Measurements from ENCODE around the gene CD247.

The CD247 gene

GRCh38 chr1:167401260-167401873 lies 117.0 kb downstream of the CD247 start:
- ChIA-PET CTCF (interaction anchor here (0.6 to 3.1 kb wide), 14 partner anchors 8 to 342 kb away, joined by 3 to 35 read pairs (median 3); no protein-coding TSS in a partner anchor), POLR2A (no interaction called here)
- peak; percentile 60 for TF ChIP-seq CTCF (IDR thresholded peaks at IDR 0.05; ENCODE audit: insufficient read depth, low read length, missing control alignments)
- DNase-seq (ENCODE audit: low read depth, low spot score) = no peak
- H3K4me3 ChIP-seq (ENCODE audit: low read depth, low read length) = no peak overlapping the region

- ChIA-PET POLR2A (no interaction called here), CTCF (interaction anchor here (0.6 to 3.1 kb wide), 7 partner anchors 12 to 140 kb away, joined by 3 to 35 read pairs (median 8); no protein-coding TSS in a partner anchor)
- no peak overlapping the region for H3K4me3 ChIP-seq (ENCODE audit: low read depth, low read length)
- DNase-seq (ENCODE audit: low read depth, low spot score) = no peak
- TF ChIP-seq CTCF (IDR thresholded peaks at IDR 0.05; ENCODE audit: insufficient read depth, low read length, missing control alignments) = no peak
Observed at GRCh38 chr1:167400359-167400953, 117.9 kb downstream of the CD247 start.

DNA sequence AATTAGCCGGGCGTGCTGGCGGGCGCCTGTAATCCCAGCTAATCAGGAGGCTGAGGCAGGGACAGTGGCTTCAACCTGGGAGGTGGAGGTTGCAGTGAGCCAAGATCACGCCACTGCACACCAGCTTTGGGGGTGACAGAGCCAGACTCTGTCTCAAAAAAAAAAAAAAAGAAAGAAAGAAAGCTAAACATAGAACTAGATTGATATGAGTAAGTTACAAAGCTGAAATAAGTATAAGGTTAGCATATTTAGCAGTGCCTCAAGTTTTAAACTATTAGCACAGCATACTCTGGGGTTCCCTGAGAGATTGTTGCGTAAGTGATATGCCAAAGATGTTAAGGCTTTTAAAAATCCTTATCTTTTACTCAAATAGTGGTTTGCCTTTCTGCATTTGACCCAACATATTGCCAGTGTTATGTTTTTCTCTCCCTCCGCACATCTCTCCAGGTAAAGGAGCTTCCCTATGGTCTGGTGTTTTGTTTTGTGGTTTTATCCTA lies 126.1 kb downstream of the CD247 start:
- POLR2A ChIA-PET = no interaction called here
- CTCF ChIA-PET = interaction anchor here (1.2 to 1.8 kb wide), 3 partner anchors 10 to 148 kb away, joined by 4 to 5 read pairs (median 5); no protein-coding TSS in a partner anchor
- H3K4me3 ChIP-seq (ENCODE audit: low read depth, low read length) = no peak overlapping the region

GRCh38 chr1:167388976-167389375 lies 129.4 kb downstream of the CD247 start:
- no peak overlapping the region for H3K4me3 ChIP-seq (ENCODE audit: low read depth, low read length)
- CTCF ChIA-PET = no interaction called here
- no peak for TF ChIP-seq CTCF (IDR thresholded peaks at IDR 0.05; ENCODE audit: insufficient read depth, low read length, missing control alignments)
- DNase-seq (ENCODE audit: low read depth, low spot score) = no peak
- POLR2A ChIA-PET = no interaction called here

More for the DNA sequence above, 126.1 kb downstream of the CD247 start:
- no peak for DNase-seq (ENCODE audit: low read depth, low spot score)
- TF ChIP-seq CTCF (IDR thresholded peaks at IDR 0.05; ENCODE audit: insufficient read depth, low read length, missing control alignments) = no peak

DNA sequence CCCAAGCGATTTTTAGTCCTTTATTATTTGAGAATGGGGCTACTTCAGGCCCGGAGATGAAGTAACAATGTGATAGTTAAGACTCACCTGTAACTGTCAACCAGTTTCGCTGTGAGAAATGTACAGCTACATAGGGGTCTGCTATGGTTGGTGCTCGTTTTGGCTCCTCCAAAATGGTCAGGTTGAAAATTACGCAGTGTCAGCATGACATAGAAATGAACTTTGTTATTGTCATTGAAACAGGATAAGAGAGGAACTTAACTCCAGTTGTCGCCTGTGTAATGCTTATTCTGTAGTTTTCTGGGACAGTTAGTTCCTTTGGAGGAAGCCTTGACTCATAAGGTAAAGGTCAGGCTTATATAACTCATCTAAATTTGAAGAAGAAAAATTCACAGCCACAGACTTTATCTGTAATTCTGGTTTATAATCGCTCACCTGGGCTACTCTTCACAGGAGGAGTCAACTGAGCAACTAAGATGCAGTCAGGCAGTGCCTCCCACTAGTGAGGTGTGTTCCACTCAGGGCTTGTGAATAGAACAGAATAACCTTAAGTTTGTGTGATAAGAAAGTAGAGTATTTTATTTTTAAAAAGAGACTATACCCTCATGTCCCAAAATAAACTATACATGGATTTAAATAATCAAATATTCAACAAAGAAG lies 130.9 kb downstream of the CD247 start:
- CTCF ChIA-PET = no interaction called here
- no peak overlapping the region for H3K4me3 ChIP-seq (ENCODE audit: low read depth, low read length)
- no peak for TF ChIP-seq CTCF (IDR thresholded peaks at IDR 0.05; ENCODE audit: insufficient read depth, low read length, missing control alignments)
- no peak for DNase-seq (ENCODE audit: low read depth, low spot score)
- POLR2A ChIA-PET = no interaction called here
